Left kidney (tissue), 8 donors: Measurements from ENCODE around the gene CCER1. TPM values are rescaled to one million over a fixed set of nuclear protein-coding genes. Genes with fewer than 3 reads are reported as not detected.
"Not testable (repeated sequence)": the region's sequence is repeated elsewhere in the genome, so short reads cannot be mapped to it uniquely, and the experiment has no call there.

Experiments used
- DNase-seq: peaks from one replicate; pipeline ENCODE4 v3.0.0-alpha.2; 2013
- long read RNA-seq, 8 donors: transcript quantifications; one replicate each; lab custom pipeline, GENCODE V29; 2026
- polyA plus RNA-seq: library from polyadenylated mRNA; unstranded; fragments of 120-200 nt; gene quantifications from one replicate; pipeline ENCODE4 v1.2.1, GENCODE V29; 2013; ENCODE audit not compliant: insufficient read length

Gene CCER1, protein sequence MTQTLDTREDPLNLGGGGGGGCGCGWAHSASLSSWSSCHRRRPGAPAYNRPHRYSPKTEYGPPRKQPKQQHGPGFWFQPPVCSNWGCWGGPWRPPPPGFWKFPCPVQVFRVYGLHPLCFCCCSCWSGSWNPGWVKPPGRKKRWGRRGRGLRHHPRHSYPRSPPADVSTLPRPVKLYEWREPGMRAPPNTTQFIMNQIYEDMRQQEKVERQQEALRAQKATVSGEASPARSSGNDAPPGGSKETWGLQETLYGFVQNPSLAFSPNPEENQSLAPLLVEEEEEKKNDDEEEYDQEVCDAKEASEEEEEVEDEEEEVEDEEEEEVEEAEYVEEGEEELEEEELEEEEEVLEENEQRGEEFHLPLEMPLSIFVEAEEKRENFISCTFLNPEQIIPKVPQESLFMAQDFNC
- polyA plus RNA-seq, result not detected
- long read RNA-seq, donor 1, result 0 reads
- long read RNA-seq, donor 2, result 0 reads
- long read RNA-seq, donor 3, result 0 reads
- long read RNA-seq, donor 4, result 0 reads
- long read RNA-seq, donor 5, result 0 reads
- long read RNA-seq, donor 6, result 0 reads
- long read RNA-seq, donor 7, result 0 reads
- long read RNA-seq, donor 8, result 0 reads

- no peak for DNase-seq
Observed at GRCh38 chr12:90954921-90955320, at the start of gene CCER1. CCER1 (minus strand) TSS chr12:90955176; CDS start chr12:90954742, 434 bp downstream.

DNA sequence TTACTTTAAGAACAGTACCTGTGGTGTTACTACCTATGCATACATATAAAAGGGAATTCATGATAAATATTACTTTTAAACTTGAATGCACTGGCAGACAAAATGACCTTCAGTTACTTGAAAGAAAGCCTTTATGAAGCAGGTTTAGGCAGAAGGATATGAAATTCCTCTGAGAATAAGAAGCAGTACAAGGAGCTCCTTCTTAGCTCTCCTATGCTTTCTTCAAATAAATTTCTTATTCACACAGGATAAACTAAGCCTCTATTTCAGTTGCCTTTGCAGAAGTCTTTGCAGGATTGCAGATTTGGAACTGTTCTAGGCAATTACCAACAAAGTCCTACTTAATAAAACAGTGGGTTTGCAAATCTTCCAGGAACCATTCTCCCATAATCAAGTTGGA is 48.8 kb upstream of the CCER1 start:
- DNase-seq, result no peak

GRCh38 chr12:91001306-91001705 is 46.3 kb upstream of the CCER1 start:
- no peak for DNase-seq

- no peak for DNase-seq
Observed at GRCh38 chr12:90999966-91000365, 45.0 kb upstream of the CCER1 start.

GRCh38 chr12:90999527-90999926 is 44.6 kb upstream of the CCER1 start:
- no peak for DNase-seq

DNA sequence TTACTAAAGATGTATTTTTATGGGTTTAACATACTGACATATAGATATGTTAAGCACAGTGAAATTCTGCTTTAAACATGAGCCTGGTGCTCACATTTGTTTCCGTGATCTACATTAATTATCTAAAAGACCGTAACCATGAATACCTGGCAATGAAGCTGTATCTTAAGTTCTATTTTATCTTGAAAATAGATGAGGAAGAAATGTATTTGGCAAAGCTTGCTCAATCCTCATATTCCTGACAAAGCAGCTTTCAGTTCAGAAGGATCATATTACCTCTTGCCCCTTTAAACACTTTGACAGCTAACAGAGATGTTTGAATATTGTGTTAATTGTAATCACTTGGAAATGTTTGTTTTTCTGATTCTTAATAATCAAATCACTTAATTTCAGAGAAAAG is 40.0 kb upstream of the CCER1 start:
- no peak for DNase-seq

DNA sequence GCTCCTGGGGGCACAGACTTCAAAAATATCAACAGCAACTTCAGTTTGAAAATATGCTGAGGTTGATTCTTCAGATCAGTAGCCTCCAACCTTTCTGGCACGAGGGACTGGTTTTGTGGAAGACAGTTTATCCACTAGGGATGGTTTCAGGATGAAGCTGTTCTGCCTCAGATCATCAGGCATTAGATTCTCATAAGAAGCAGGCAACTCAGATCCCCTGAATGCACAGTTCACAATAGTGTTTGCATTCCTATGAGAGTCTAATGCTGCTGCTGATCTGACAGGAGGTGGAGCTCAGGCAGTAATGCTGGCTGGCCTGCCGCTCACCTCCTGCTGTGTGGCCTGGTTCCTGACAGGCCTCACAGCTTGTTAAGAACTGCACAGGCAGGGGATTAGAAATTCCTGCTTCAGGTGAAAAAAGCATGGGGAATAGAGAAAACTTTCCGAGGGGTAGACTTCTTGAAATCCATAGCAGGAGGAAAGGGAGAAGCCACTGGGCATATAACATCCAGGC is 37.0 kb upstream of the CCER1 start:
- DNase-seq, result no peak

DNA sequence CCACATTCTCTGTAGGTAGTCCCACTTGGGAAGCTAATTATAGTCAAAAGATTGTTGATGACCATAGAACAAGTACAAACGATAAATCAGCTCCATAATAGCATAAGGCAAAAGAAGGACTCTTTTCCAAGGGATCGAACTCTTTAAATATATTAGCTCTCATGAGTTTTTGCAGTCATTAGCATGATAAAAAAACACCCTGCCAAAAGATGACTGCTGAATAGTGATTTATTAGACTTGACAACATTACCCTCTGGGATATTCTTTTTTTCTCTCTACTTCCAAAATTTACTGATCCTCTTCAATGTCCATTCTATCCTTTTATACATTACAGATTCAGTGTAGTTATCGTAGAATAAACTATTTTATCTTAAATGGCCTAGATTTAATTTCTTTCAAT is 35.6 kb upstream of the CCER1 start:
- no peak for DNase-seq

GRCh38 chr12:90989686-90990111 is 34.7 kb upstream of the CCER1 start:
- no peak for DNase-seq

DNA sequence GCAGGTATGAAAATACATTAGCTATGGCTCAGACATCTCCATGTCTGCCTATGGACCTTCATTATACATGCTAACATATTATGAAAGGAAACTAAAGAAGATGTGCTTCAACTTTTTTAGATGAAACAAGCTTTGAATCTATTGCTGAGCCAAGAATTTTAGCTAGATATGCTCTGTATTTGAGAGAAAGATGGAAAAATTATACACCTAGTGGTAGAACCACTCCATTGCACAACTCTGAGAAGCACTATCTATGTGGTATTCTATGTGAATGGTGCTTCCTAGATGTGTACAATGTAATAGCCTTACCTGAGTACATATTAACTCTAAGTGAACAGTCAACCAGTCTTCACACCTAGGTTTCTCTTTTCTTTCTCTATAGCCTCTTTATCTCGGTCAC is 32.5 kb upstream of the CCER1 start:
- no peak for DNase-seq

GRCh38 chr12:90987101-90987500 is 32.1 kb upstream of the CCER1 start:
- DNase-seq, result no peak

DNA sequence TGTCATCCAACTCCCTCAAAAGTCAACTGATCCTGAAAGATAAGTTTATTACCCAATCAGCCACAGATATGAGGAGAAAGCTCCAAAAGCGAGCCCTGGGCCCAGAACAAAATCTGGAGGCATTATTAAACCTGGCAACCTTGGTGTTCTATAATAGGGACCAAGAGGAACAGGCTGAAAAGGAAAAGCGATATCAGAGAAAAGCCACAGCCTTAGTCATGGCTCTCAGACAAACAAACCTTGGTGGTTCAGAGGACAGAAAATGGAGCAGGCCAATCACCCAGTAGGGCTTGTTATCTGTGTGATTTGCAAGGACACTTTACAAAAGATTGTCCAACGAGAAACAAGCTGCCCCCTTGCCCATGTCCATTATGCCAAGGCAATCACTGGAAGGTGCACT is 30.4 kb upstream of the CCER1 start:
- not testable (repeated sequence) for DNase-seq

- no peak for DNase-seq
Observed at GRCh38 chr12:90984114-90984513, 29.1 kb upstream of the CCER1 start.

- DNase-seq, result no peak
Observed at GRCh38 chr12:90982170-90982569, 27.2 kb upstream of the CCER1 start.

DNA sequence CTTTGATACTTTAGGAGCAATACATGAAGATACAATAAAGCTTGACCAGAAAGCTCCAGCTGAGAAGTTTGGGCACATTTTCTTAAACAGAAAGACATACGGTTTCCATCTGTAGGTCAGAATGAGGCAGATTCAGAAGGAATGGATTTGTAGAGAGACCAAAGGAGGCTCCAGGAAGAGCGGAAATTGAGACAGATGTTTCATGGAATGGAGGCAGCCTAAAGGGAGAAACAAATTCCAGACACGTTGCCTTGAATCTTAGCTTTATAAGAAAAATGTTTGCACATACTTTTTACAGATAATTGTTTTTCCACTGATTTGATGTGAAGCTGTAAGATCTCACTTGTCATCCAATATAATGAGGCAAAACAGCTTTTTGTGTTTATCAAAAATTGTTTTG is 25.0 kb upstream of the CCER1 start:
- peak; percentile 51 for DNase-seq

GRCh38 chr12:90979019-90979418 is 24.0 kb upstream of the CCER1 start:
- no peak for DNase-seq

DNA sequence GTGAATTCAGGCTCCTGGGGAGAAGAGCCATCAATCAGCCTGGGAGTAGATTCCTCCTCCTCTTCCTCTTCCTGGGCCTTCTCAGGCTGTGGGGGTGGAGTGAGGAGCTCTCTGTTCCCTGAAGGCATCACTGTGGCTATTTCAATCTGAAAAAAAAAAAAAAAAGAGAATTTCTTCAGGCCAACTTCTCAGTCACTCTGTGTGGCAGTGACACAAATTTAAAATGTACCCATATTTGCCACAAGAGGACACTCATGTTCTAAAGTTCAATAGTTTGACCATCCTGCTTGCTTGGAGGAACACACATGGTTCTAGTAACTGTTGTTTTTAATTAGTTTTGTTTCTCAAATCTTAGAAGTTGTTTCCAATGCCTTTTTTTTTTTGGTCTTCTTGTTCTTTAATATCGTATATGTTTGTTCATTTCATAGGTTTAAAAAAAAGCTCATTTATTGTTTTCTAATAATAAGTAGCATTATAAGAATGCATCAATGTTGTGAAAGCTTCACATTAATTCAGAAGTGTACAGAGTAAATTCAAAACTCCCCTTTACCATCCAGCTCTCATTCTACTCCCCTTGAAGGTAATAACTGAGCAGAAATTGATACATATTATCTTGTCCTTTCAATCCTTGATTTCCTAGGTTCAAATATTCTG is 23.3 kb upstream of the CCER1 start:
- DNase-seq, result peak; percentile 61

DNA sequence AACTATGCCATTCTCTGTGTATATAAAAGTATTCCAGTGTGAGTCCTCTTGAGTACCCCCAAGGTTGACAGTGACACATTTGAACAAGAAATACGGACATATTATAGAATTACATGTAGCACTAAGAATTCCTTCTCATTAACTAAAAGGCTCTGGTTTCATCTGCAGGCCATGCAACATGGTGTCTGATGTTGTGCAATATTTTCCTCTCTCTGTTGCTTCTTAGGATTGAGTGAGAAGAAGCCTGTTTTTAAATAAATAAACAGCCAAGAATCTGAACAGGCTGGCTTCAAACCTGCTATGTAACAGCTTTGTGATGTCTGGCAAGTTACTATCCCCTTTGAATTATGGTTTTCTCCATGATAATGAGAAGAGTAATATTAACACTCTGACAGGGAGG is 22.2 kb upstream of the CCER1 start:
- DNase-seq, result no peak

DNA sequence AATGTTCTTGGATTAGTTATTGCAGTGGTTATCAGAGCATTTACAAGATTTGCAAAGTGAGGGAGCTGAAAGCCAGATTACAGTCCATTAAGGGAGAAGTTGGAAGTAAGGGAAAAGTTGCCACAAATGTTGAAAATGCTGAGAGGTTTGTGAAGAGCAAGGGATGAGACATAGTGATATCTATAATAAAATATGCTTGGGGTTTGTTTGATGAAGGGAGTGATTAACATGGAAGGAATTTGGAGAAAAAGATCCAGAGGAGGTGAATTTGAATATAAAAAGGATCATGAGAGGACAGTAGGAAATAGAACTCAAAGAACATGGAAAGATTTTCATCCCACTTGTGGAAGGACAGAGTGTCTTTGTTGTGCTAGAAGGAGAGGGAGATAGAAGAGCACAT is 19.3 kb upstream of the CCER1 start:
- DNase-seq, result no peak

GRCh38 chr12:90972226-90972625 is 17.2 kb upstream of the CCER1 start:
- no peak for DNase-seq

DNA sequence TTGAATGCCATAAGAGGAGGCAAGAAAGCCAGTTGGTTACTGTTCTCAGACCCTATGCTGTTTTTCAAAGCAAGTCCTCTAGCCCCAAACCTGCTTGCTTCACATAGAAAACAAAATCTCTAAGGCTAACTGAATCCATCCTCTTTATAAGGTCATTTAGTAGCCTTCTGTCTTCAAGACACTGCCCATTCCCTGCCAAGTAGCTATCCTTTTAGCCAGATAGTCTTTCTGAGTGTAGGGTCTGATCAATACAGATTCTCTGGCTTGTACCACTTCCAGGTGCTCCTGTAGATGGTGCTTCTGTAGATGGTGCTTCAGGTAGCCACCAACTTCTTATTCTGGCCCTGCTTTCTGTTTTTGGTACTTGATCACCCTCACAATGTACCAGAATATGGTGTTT is 15.9 kb upstream of the CCER1 start:
- DNase-seq, result no peak

DNA sequence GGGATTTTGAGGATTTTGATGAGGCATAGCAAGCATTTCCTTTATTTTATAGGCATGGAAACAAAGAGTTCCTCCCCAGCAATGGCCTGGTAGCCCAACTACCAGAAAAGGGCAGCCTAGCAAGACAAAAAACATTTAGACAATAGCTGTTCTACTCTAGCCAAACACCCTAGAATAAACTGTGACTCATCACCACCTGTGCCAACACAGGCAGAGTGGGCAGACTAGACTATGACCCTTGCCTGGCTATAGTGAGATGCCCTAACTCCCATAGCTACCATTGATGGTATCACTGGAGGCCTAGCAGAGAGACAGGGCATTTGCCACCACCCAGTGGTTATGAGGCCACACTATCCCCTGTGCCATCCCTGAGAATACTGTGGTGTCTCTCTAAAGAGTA is 15.5 kb upstream of the CCER1 start:
- no peak for DNase-seq

GRCh38 chr12:90969851-90970250 is 14.9 kb upstream of the CCER1 start:
- no peak for DNase-seq
